Measurements from ENCODE around the gene SDHB. TPM values are rescaled to one million over a fixed set of nuclear protein-coding genes. Genes with fewer than 3 reads are reported as not detected.

The SDHB gene
- total and polyA plus RNA-seq, 2 donors (not counting 1 experiment from before 2014, with no cell fraction given): 58.0 to 61.0 TPM

- CTCF ChIA-PET: interaction anchor here (0.7 kb wide), 1 partner anchor 414 kb away, joined by 3 read pairs; no protein-coding TSS in a partner anchor
Observed at GRCh38 chr1:17007121-17007520, 46.7 kb downstream of the SDHB start.

DNA sequence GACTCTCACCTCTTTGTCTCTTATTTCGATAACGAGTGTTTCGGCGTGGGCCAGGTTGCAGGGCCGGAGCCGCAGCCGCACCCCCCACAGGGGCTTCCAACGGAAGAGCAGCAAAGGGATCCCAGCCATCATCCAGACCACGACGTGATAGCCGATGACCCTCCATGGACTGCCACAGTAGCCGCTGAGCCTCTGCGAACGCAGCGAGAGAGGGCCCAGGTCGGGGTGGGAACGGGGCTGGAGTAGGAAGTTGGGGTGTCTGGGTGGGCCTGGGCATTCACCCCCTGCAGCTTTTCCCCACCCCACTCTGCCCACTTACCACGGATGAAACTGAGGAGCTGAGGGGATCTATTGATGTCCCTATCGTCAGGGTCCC, 48.5 kb downstream of the SDHB start:
- H3K36me3 ChIP-seq (replicated peaks in 1 of 2; ENCODE audit: control extremely low read depth in 1 of 2, control insufficient read depth in 1 of 2, extremely low read depth in 1 of 2, insufficient read depth in 2 of 2, low read length in 1 of 2): peaks cover 3 to 14% of the 10 kb centered on the region in 2 experiments
- H4K20me1 ChIP-seq (ENCODE audit: control insufficient read depth, insufficient read depth, low read length, poor library complexity, severe bottlenecking): peaks cover 29% of the 10 kb centered on the region
- H2AFZ ChIP-seq (ENCODE audit: insufficient read depth, low read depth, low read length, poor library complexity, severe bottlenecking): no peak overlapping the region
- H3K9me3 ChIP-seq (ENCODE audit: control extremely low read depth in 1 of 3, control insufficient read depth in 2 of 3, insufficient read depth in 1 of 3, low read length in 2 of 3): no peaks in the 10 kb centered on the region
- H3K9ac ChIP-seq (ENCODE audit: low read length): no peak overlapping the region
- Mint-ChIP-seq H3K27ac (no peak overlapping the region), H3K4me1 (peaks cover 11% of the 10 kb centered on the region), H3K27me3 (no peaks in the 10 kb centered on the region), H3K9me3 (ENCODE audit: insufficient read depth) (no peaks in the 10 kb centered on the region), H3K4me3 (no peak overlapping the region)
- DNase-seq (no peak), ATAC-seq (ENCODE audit: low read depth) (no peak)
- H3K4me2 ChIP-seq (replicated peaks; ENCODE audit: low read depth, low read length, poor library complexity, severe bottlenecking): no peak overlapping the region
- 99% methylated on average over 11 of the region's 19 CpGs for WGBS (ENCODE audit: insufficient coverage)
- no peak overlapping the region for H3K27ac ChIP-seq (ENCODE audit: low read length in 2 of 2)
- peaks cover 9 to 15% of the 10 kb centered on the region in 2 donors for H3K4me1 ChIP-seq (ENCODE audit: control insufficient read depth in 2 of 2, insufficient read depth in 2 of 2, low read length in 2 of 2)
- no peak overlapping the region for H3K4me3 ChIP-seq (ENCODE audit: control extremely low read depth in 1 of 5, extremely low read depth in 1 of 5, insufficient read depth in 1 of 5, low read depth in 2 of 5, low read length in 4 of 5)
- intact Hi-C loops (cut with micrococcal nuclease): no loop called here
- peaks cover 23% of the 10 kb centered on the region for H3K79me2 ChIP-seq (ENCODE audit: control insufficient read depth, insufficient read depth, low read length)
- TF ChIP-seq EZH2 (IDR thresholded peaks at IDR 0.05; ENCODE audit: borderline replicate concordance, insufficient read depth, low read depth, low read length, poor library complexity, severe bottlenecking): no peak
- TF ChIP-seq CTCF (IDR thresholded peaks at IDR 0.05): no peak
- CTCF ChIA-PET: no interaction called here
- no peaks in the 10 kb centered on the region for H3K27me3 ChIP-seq (replicated peaks in 1 of 4; ENCODE audit: control extremely low read depth in 1 of 4, control insufficient read depth in 3 of 4, insufficient read depth in 4 of 4, low read length in 3 of 4)
- POLR2A ChIA-PET: no interaction called here

More at GRCh38 chr1:17007121-17007520, 46.7 kb downstream of the SDHB start:
- Histone ChIP-seq H3K9me3 (ENCODE audit: control extremely low read depth in 1 of 3, control insufficient read depth in 2 of 3, insufficient read depth in 1 of 3, low read length in 2 of 3) (no peaks in the 10 kb centered on the region), H3K79me2 (ENCODE audit: control insufficient read depth, insufficient read depth, low read length) (peaks cover 36% of the 10 kb centered on the region), H3K4me2 (replicated peaks; ENCODE audit: low read depth, low read length, poor library complexity, severe bottlenecking) (no peak overlapping the region), H2AFZ (ENCODE audit: insufficient read depth, low read depth, low read length, poor library complexity, severe bottlenecking) (no peak overlapping the region), H3K27ac (ENCODE audit: low read length in 2 of 2) (no peak overlapping the region), H3K4me3 (ENCODE audit: control extremely low read depth in 1 of 5, extremely low read depth in 1 of 5, insufficient read depth in 1 of 5, low read depth in 2 of 5, low read length in 4 of 5) (no peak overlapping the region), H4K20me1 (ENCODE audit: control insufficient read depth, insufficient read depth, low read length, poor library complexity, severe bottlenecking) (peaks cover 37% of the 10 kb centered on the region), H3K36me3 (replicated peaks in 1 of 2; ENCODE audit: control extremely low read depth in 1 of 2, control insufficient read depth in 1 of 2, extremely low read depth in 1 of 2, insufficient read depth in 2 of 2, low read length in 1 of 2) (peaks cover 3 to 14% of the 10 kb centered on the region in 2 experiments), H3K9ac (ENCODE audit: low read length) (no peak overlapping the region), H3K27me3 (replicated peaks in 1 of 4; ENCODE audit: control extremely low read depth in 1 of 4, control insufficient read depth in 3 of 4, insufficient read depth in 4 of 4, low read length in 3 of 4) (no peaks in the 10 kb centered on the region), H3K4me1 (ENCODE audit: control insufficient read depth in 2 of 2, insufficient read depth in 2 of 2, low read length in 2 of 2) (peaks cover 19 to 28% of the 10 kb centered on the region in 2 donors)
- Mint-ChIP-seq H3K27ac (no peak overlapping the region), H3K27me3 (no peaks in the 10 kb centered on the region), H3K4me3 (no peak overlapping the region), H3K4me1 (peaks cover 22% of the 10 kb centered on the region), H3K9me3 (ENCODE audit: insufficient read depth) (no peaks in the 10 kb centered on the region)
- POLR2A ChIA-PET: no interaction called here
- ATAC-seq (ENCODE audit: low read depth) (no peak), DNase-seq (no peak)
- 93% methylated on average over 6 of the region's 8 CpGs for WGBS (ENCODE audit: insufficient coverage)
- intact Hi-C loops (cut with micrococcal nuclease): no loop called here
- no peak for TF ChIP-seq CTCF (IDR thresholded peaks at IDR 0.05)
- TF ChIP-seq EZH2 (IDR thresholded peaks at IDR 0.05; ENCODE audit: borderline replicate concordance, insufficient read depth, low read depth, low read length, poor library complexity, severe bottlenecking): no peak

Measured in B cell (primary cell).